Activated T-cell treated with anti-CD3 and anti-CD28 coated beads, Interleukin-2, amount 50 U/mL, for 48 hours (primary cell): ENCODE results near the gene URB1.
"Not testable (repeated sequence)": the region's sequence is repeated elsewhere in the genome, so short reads cannot be mapped to it uniquely, and the experiment has no call there.

Source experiments
- DNase-seq, 2 experiments: peaks; one replicate each; pipeline ENCODE4 v3.0.0-alpha.2; 2020

Gene URB1

DNA sequence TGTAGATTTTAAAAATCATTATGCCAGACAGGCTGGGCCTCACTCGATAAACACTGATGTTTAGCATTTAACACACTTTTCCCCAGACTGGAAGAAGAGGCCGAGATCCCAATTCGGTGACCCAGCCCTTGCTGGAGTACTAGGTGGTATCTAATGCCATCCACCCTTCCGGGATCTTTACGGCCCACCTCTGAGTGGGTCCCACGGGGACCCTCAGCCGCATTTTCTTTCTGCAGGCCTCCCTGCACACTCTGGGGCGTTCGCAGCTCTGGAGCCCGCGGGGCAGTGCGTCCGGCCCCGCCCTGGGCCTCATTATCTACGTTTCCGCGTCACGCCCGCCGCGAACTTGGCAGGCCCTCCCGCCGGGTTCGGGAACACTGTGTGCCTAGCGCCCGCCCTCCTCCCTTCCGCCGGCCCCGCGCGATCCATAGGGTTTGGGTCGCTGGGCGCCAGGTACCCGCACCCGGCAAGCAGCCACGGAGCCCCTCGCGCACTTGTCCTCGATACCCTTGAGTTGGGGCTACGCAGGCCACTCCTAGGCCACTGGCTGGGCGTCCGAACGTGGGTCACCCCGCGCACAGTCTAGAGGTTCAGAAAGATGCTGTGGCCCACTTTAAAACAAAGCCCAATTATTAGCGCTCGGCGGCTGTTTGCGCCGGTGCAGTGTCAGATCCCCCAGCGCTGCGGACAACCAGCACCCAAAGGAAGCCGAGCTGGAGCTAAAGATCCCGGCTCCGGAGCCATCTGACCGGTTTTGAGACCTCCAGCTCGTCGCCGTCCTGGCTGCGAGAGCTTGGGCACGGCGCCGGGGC, 18.7 kb upstream of the URB1 start:
- DNase-seq, result peak; percentile 80 to 83

GRCh38 chr21:32410916-32411315, 18.1 kb upstream of the URB1 start:
- DNase-seq, result peak; percentile 23 to 32

GRCh38 chr21:32410291-32410690, 17.5 kb upstream of the URB1 start:
- DNase-seq, result no peak

DNA sequence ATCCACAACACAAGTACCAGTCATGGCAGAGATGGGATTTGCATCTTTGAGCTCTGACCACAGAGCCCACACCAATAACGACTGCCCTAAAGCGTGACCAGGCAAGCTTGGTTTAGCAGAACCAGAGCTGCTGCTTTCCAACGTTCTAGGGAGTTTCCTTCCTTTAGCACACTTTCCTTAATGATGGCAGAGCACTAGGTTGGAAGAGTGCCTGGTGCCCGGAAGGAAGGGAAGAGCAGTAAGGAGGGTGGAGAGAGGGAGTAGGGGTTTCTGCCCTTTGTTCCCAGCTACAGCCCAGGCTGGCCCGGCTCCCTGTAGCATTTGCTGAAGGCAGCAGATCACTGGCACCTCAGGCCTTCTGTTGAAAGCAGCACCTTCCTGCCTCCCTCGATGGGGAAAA, 13.6 kb upstream of the URB1 start:
- no peak for DNase-seq

- peak; percentile 64 to 66 for DNase-seq
These were observed 10.5 kb upstream of the URB1 start for GRCh38 chr21:32403201-32403777.

GRCh38 chr21:32393677-32394001, 827 bp upstream of the URB1 start:
- DNase-seq, result no peak

- DNase-seq, result no peak
These were observed 423 bp downstream of the URB1 start for GRCh38 chr21:32392299-32392879.

- DNase-seq, result no peak
These were observed 1.1 kb downstream of the URB1 start for GRCh38 chr21:32391755-32392154.

DNA sequence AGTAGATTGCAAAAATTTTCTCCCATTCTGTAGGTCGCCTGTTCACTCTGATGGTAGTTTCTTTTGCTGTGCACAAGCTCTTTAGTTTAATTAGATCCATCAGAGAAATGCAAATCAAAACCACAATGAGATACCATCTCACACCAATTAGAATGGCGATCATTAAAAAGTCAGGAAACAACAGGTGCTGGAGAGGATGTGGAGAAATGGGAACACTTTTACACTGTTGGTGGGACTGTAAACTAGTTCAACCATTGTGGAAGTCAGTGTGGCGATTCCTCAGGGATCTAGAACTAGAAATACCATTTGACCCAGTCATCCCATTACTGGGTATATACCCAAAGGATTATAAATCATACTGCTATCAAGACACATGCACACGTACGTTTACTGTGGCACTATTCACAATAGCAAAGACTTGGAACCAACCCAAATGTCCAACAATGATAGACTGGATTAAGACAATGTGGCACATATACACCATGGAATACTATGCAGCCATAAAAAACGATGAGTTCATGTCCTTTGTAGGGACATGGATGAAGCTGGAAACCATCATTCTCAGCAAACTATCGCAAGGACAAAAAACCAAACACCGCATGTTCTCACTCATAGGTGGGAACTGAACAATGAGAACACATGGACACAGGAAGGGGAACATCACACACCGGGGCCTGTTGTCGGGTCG, 2.1 kb downstream of the URB1 start:
- DNase-seq, result not testable (repeated sequence)

DNA sequence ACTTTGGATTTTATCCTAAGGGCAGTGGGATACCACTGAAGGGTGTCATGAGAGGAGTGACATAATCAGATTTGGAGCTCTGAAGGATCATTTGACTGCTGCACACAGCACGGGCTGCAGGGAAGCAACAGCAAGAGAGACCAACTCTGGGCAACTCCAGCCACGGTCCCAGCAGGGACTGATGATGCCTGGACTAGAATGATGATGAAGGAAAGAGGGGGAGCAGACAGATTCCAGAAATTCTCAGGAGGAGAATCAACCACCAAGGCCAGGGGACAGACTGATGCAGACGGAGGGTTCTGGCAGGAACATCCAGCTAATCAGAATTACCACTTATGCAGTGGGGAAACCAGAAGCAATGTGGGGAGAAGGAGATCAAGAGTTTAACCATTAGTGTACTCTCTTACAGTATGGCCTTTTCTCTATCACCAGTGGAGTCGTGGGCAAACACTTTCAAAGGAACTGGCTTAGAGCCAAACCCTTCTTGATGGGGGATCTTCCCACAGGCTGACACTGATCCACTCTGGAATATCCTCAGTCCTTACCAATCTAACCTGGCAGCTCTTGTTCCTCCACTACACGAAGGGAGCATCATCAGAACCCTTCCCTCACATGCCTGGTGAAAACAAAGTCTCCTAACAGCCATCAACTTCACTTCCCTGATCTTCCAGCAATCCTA, 3.3 kb downstream of the URB1 start:
- DNase-seq, result no peak

- DNase-seq, result no peak
These were observed 4.5 kb downstream of the URB1 start for GRCh38 chr21:32388306-32388705.

DNA sequence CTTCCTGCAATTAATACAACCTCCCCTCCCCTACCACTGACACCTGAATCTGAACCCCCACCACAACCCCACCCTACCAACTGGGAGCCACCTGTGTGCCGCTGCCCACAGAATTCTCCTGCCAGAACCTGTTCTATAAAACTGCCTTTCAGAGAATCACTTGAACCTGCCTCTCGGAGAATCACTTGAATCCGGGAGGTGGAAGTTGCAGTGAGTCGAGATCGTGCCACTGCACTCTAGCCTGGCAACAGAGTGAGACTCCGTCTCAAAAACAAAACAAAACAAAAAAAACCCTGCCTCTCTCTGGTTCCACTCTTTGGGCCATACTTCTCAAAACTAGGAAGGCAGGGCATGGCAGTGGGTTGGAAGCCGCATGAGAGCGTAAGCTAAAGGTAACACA, 5.7 kb downstream of the URB1 start:
- DNase-seq, result no peak

GRCh38 chr21:32386195-32386870, 6.5 kb downstream of the URB1 start:
- DNase-seq, result no peak

DNA sequence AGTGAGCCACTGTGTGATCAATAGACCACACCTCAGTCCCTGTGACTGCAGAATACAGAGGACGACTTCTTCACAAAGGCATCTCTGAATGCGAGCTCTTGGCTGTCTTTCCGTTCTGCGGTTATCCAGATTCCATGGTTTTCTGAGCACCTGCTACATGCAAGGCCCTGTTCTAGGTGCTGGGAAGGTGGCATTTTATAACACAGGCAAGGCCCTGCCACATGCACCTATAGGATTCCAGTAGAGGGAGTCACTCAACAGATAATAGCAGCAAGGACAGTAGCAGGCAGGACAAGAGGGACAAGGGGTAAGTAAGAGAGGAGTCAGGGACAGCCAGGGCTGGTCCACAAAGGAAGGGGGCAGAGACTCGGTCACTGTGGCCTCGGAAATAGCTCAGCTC, 9.0 kb downstream of the URB1 start:
- DNase-seq, result no peak

DNA sequence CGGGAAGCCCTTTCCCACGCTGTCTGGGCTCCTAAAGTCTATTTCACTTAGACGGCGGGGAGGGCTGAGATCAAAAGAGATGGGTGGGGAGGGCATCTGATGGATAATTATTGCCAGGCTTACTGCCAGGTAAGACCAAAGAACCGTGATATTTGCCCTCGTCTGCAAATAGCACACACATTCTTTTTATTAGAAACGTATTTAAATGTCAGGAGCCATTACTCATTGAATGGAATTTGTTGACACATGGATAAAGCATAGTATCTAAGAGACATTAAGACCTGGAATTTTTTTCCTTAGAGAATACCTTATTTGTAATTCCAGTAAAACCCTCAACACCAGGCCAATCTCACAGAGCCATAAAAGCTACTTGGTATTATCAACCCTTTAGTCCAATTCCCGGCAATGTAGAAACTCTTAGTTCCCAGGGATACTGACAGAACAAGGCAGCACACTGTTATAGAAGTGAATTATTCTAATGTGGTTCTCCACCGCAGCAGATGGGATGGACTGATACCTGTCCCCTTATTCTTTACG, 10.6 kb downstream of the URB1 start:
- no peak for DNase-seq

- no peak for DNase-seq
These were observed 11.2 kb downstream of the URB1 start for GRCh38 chr21:32381571-32381970.

GRCh38 chr21:32380940-32381339, 11.9 kb downstream of the URB1 start:
- DNase-seq, result no peak

- no peak for DNase-seq
These were observed 13.9 kb downstream of the URB1 start for GRCh38 chr21:32378956-32379355.

DNA sequence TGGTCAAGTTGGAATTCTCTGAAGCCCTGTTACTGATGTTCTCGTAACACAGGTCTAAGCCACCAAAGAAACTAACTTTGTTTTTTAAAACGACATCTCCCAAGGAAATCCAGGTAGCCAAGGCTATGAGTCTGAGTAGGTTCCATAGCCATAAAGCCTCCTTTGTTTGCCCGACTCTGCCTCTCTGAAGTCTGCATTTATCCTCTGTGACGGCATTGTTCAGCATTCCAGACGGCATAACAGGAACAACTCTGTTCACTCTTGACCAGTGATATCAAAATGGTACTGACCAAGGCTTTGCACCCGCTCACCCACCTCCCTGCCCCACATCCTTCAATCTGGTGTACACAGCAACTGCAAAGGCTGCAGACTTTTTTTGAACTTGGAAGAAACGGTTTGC, 14.8 kb downstream of the URB1 start:
- DNase-seq, result no peak

- DNase-seq, result no peak
These were observed 15.3 kb downstream of the URB1 start for GRCh38 chr21:32377506-32377905.

DNA sequence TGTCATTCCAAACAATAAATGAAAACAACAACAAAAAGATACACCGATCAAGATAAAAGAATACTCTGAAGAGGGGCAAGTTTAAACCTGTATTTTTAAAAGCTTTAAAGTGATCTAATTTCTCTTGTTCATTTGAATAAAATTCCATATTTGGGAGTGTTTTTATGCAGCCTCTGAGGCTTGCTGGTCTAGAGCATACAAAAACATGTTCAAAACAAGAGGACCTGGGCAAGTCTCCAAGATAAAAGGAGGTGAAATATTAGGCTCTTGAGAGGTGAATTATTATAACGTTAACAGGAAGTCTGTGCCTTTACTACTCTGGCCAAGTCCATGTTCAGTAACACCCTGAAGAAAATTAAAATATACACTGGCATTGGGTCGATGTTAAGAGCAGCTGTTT, 20.1 kb downstream of the URB1 start:
- DNase-seq, result no peak

DNA sequence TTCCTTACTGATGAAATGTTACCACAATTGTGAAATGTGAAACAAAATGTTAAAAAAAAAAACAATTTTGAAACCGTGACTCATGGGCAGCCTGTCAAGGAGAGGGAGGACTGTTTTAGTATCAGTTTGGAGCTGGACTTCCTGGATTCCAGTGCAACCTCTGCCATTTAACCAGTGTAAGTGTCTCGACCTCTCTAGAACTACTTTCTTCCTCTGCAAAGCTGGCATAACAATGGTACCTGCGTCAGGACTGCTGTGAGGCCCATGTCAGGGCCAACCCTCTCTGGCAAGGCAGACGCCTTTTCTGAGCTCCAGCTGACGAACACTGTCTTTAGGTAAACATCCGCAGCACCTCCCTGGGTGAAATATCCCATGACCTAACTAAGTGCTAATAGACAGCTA, 20.9 kb downstream of the URB1 start:
- DNase-seq, result no peak
